Neural cell (in vitro differentiated cells): ENCODE results near the gene TOR1A.

Experiments
- EP300 ChIP-seq: fragments of 450-650 bp; conservative IDR thresholded peaks from 2 replicates; pipeline ENCODE4 v1.6.1; 2014; ENCODE audit warnings: antibody characterized with exemption, mild to moderate bottlenecking, moderate library complexity; ENCODE audit not compliant: poor library complexity, severe bottlenecking
- TF ChIP-seq, protein P1 (sequence below): fragments of 450-650 bp; IDR thresholded peaks from 2 replicates; pipeline ENCODE4 v1.5.1; 2014; ENCODE audit warnings: antibody characterized with exemption, mild to moderate bottlenecking, moderate library complexity; ENCODE audit not compliant: poor library complexity, severe bottlenecking

DNA sequence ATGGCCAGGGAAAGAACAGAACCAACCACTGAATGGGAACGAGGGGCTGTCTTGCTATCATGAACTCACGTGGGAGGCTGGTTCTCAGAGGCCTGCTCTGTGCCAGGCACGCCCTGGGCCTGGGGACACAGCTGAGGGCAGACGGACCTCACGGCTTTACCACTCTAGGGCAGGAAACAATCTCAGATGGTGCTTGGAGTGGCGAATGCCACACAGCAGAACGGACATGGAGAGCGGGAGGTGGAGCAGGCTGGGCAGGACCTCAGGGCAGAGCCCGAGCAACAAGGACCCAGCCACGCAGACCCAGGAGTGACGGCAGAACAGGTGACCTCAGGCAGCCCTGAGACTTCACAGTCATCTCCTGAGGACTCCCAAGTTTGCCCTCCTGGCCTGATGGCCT, 8.7 kb downstream of the TOR1A start:
- TF ChIP-seq, protein P1, sequence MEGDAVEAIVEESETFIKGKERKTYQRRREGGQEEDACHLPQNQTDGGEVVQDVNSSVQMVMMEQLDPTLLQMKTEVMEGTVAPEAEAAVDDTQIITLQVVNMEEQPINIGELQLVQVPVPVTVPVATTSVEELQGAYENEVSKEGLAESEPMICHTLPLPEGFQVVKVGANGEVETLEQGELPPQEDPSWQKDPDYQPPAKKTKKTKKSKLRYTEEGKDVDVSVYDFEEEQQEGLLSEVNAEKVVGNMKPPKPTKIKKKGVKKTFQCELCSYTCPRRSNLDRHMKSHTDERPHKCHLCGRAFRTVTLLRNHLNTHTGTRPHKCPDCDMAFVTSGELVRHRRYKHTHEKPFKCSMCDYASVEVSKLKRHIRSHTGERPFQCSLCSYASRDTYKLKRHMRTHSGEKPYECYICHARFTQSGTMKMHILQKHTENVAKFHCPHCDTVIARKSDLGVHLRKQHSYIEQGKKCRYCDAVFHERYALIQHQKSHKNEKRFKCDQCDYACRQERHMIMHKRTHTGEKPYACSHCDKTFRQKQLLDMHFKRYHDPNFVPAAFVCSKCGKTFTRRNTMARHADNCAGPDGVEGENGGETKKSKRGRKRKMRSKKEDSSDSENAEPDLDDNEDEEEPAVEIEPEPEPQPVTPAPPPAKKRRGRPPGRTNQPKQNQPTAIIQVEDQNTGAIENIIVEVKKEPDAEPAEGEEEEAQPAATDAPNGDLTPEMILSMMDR: no peak
- no peak for TF ChIP-seq EP300
